HG03196 (cell line): Measurements from ENCODE around the gene PHF2.

Experiments
- ATAC-seq: cut with Tn5 transposase; IDR thresholded peaks from one replicate; pipeline ENCODE4 v1.9.1; 2021; ENCODE audit not compliant: unreplicated experiment

Gene PHF2

GRCh38 chr9:93676310-93677047 lies 100.1 kb downstream of the PHF2 start:
- no peak for ATAC-seq

- no peak for ATAC-seq
Observed at GRCh38 chr9:93677048-93677571, 100.7 kb downstream of the PHF2 start.

GRCh38 chr9:93677641-93678136 lies 101.3 kb downstream of the PHF2 start:
- ATAC-seq, result no peak

- no peak for ATAC-seq
Observed at GRCh38 chr9:93678199-93679019, 102.0 kb downstream of the PHF2 start.

GRCh38 chr9:93679536-93680442 lies 103.4 kb downstream of the PHF2 start:
- no peak for ATAC-seq

- ATAC-seq, result no peak
Observed at GRCh38 chr9:93680443-93681268, 104.3 kb downstream of the PHF2 start.

- ATAC-seq, result no peak
Observed at GRCh38 chr9:93681269-93682154, 105.1 kb downstream of the PHF2 start.

GRCh38 chr9:93682155-93682968 lies 106.0 kb downstream of the PHF2 start:
- no peak for ATAC-seq

- no peak for ATAC-seq
Observed at GRCh38 chr9:93683331-93684134, 107.1 kb downstream of the PHF2 start.

GRCh38 chr9:93684161-93684765 lies 107.9 kb downstream of the PHF2 start:
- ATAC-seq, result no peak

GRCh38 chr9:93684806-93685543 lies 108.6 kb downstream of the PHF2 start:
- no peak for ATAC-seq

- ATAC-seq, result no peak
Observed at GRCh38 chr9:93686127-93686879, 109.9 kb downstream of the PHF2 start.

GRCh38 chr9:93686880-93687236 lies 110.5 kb downstream of the PHF2 start:
- no peak for ATAC-seq

- ATAC-seq, result no peak
Observed at GRCh38 chr9:93690618-93691017, 114.2 kb downstream of the PHF2 start.

- no peak for ATAC-seq
Observed at GRCh38 chr9:93693129-93693528, 116.7 kb downstream of the PHF2 start.
